HT1080 (cell line): ENCODE measurements around the gene CDHR2. TPM values are rescaled to one million over a fixed set of nuclear protein-coding genes. Genes with fewer than 3 reads are reported as not detected.

Experiments used
- DNase-seq: peaks from one replicate; pipeline ENCODE4 v3.0.0-alpha.2; 2015; ENCODE audit warnings: low read depth
- total RNA-seq: library from RNA; depleted of rRNA; stranded (reverse); fragments of >200 nt; shearing (Covaris generic); gene quantifications from 2 replicates; pipeline ENCODE4 v1.2.3, GENCODE V29; 2014

Gene CDHR2
- total RNA-seq, 1 experiment from 2014 or later, result not detected

- DNase-seq, result no peak
Observed at GRCh38 chr5:176529116-176529740, 19.9 kb upstream of the CDHR2 start.

GRCh38 chr5:176529741-176530141 lies 19.4 kb upstream of the CDHR2 start:
- no peak for DNase-seq

GRCh38 chr5:176530393-176530982 lies 18.7 kb upstream of the CDHR2 start:
- DNase-seq, result no peak

GRCh38 chr5:176530983-176531901 lies 17.9 kb upstream of the CDHR2 start:
- DNase-seq, result peak; percentile 55

- no peak for DNase-seq
Observed at GRCh38 chr5:176531902-176532493, 17.1 kb upstream of the CDHR2 start.

GRCh38 chr5:176532795-176533194 lies 16.3 kb upstream of the CDHR2 start:
- no peak for DNase-seq

- DNase-seq, result no peak
Observed at GRCh38 chr5:176533390-176533789, 15.8 kb upstream of the CDHR2 start.

- DNase-seq, result no peak
Observed at GRCh38 chr5:176533894-176534611, 15.1 kb upstream of the CDHR2 start.

- no peak for DNase-seq
Observed at GRCh38 chr5:176534640-176535039, 14.5 kb upstream of the CDHR2 start.

- DNase-seq, result no peak
Observed at GRCh38 chr5:176535101-176535663, 14.0 kb upstream of the CDHR2 start.

- DNase-seq, result no peak
Observed at GRCh38 chr5:176535664-176536131, 13.4 kb upstream of the CDHR2 start.

GRCh38 chr5:176536132-176536901 lies 12.8 kb upstream of the CDHR2 start:
- DNase-seq, result peak; percentile 78

GRCh38 chr5:176536902-176537553 lies 12.1 kb upstream of the CDHR2 start, which contains the start of gene RNF44:
Gene RNF44 (minus strand): TSS chr5:176537402. CDS start chr5:176532472, 4,930 bp downstream.
- peak; percentile 98 for DNase-seq

- DNase-seq, result peak; percentile 99
Observed at GRCh38 chr5:176537554-176538229, 11.4 kb upstream of the CDHR2 start.

- DNase-seq, result no peak
Observed at GRCh38 chr5:176538230-176538988, 10.7 kb upstream of the CDHR2 start.

- DNase-seq, result no peak
Observed at GRCh38 chr5:176538989-176539384, 10.2 kb upstream of the CDHR2 start.

- no peak for DNase-seq
Observed at GRCh38 chr5:176540476-176540899, 8.7 kb upstream of the CDHR2 start.

GRCh38 chr5:176540956-176541337 lies 8.2 kb upstream of the CDHR2 start:
- no peak for DNase-seq
